HepG2 (cell line): Measurements from ENCODE around the gene ZFR. TPM values are rescaled to one million over a fixed set of nuclear protein-coding genes. Genes with fewer than 3 reads are reported as not detected.
"Not testable (repeated sequence)": the region's sequence is repeated elsewhere in the genome, so short reads cannot be mapped to it uniquely, and the experiment has no call there.

Experiments used
- ATAC-seq: fragments of 200-7000 bp; cut with Tn5 transposase; 3 replicates; pipeline ENCODE4 v1.9.1; 2020; ENCODE audit warnings: mild to moderate bottlenecking, moderate library complexity
- BruUV-seq: library from RNA; stranded (reverse); fragments of 400-500 nt; replicated peaks from 2 replicates; lab custom pipeline; 2021; lab: Mats Ljungman, UMichigan
- CTCF ChIA-PET: fragments of 300-600 bp; formaldehyde crosslinking; extraction: SDS; loops from one replicate; lab custom pipeline; 2021; ENCODE audit warnings: low total read pairs, inconsistent platforms, low intra/inter-chr PET ratio; lab: Yijun Ruan, JAX
- POLR2A ChIA-PET: fragments of 350-600 bp; sonication (Branson Sonifier 250); formaldehyde crosslinking; loops from one replicate; lab custom pipeline; 2020; ENCODE audit warnings: antibody characterized with exemption, inconsistent platforms; lab: Yijun Ruan, JAX
- DNase-seq: peaks from one replicate; pipeline ENCODE4 v3.0.0-alpha.2; 2015; ENCODE audit warnings: low spot score
- FAIRE-seq: peaks from 3 replicates; lab custom pipeline; 2011; peaks lifted over from hg19 to GRCh38; lab: Jason Lieb, UNC
- H2AFZ ChIP-seq: one replicate; pipeline ENCODE4 v1.6.1; 2011; ENCODE audit warnings: low read length, inconsistent platforms
- H3K27ac ChIP-seq: fragments of 300-600 bp; 3 replicates; pipeline ENCODE4 v1.8.0; 2011; ENCODE audit warnings: mixed run types, mild to moderate bottlenecking, mixed read lengths, low read length, inconsistent platforms; ENCODE audit not compliant: insufficient read depth; ENCODE audit errors: extremely low read length
- H3K27me3 ChIP-seq, 2 experiments: fragments of 200-600 bp in 1 of 2; 2 replicates in 1 of 2; 3 replicates in 1 of 2; pipeline versions ENCODE4 v1.6.0 to v1.8.0; 2011; ENCODE audit warnings: low read length in 2 of 2, mild to moderate bottlenecking in 2 of 2, moderate library complexity in 2 of 2, inconsistent platforms in 1 of 2; ENCODE audit not compliant: insufficient read depth in 2 of 2, control insufficient read depth in 1 of 2
- H3K36me3 ChIP-seq, 2 experiments: fragments of 200-600 bp in 1 of 2; replicated peaks in 1 of 2; 2 replicates in 1 of 2; 3 replicates in 1 of 2; pipeline versions ENCODE4 v1.5.1 to v1.8.0; 2011; ENCODE audit warnings: low read length in 2 of 2, inconsistent platforms in 1 of 2; ENCODE audit not compliant: insufficient read depth in 2 of 2, control insufficient read depth in 1 of 2
- H3K4me1 ChIP-seq: 2 replicates; pipeline ENCODE4 v1.5.1; 2012; ENCODE audit warnings: low read length, inconsistent platforms; ENCODE audit not compliant: insufficient read depth
- H3K4me2 ChIP-seq: 2 replicates; pipeline ENCODE4 v1.6.0; 2011; ENCODE audit warnings: low read depth, low read length, inconsistent platforms
- H3K4me3 ChIP-seq, 3 experiments: fragments of 200-600 bp in 1 of 3; sonication (generic), shearing (Covaris generic) in 1 of 3; replicated peaks in 1 of 3; 2 replicates each; pipeline ENCODE4 v1.5.1; 2011 to 2016; ENCODE audit warnings: low read length in 3 of 3, inconsistent platforms in 2 of 3, low read depth in 2 of 3, mild to moderate bottlenecking in 2 of 3, control low read depth in 1 of 3, mixed read lengths in 1 of 3; ENCODE audit not compliant: insufficient read depth in 1 of 3
- H3K79me2 ChIP-seq: one replicate; pipeline ENCODE4 v1.6.1; 2011; ENCODE audit warnings: low read length, inconsistent platforms; ENCODE audit not compliant: insufficient read depth
- H3K9ac ChIP-seq: 2 replicates; pipeline ENCODE4 v1.6.0; 2011; ENCODE audit warnings: mild to moderate bottlenecking, low read depth, low read length, inconsistent platforms; ENCODE audit not compliant: insufficient read depth
- H3K9me3 ChIP-seq: 2 replicates; pipeline ENCODE4 v1.5.1; 2012; ENCODE audit warnings: mild to moderate bottlenecking, low read length
- H4K20me1 ChIP-seq: 2 replicates; pipeline ENCODE4 v1.6.0; 2011; ENCODE audit warnings: inconsistent platforms, mild to moderate bottlenecking, low read length, moderate library complexity; ENCODE audit not compliant: insufficient read depth
- AGO2 ChIP-seq: fragments of 200-400 bp; formaldehyde crosslinking; optimal IDR thresholded peaks from 2 replicates; pipeline ENCODE3; 2017; ENCODE audit warnings: mild to moderate bottlenecking, low read depth, low read length, moderate library complexity
- KMT2B ChIP-seq: IDR thresholded peaks from 2 replicates; pipeline ENCODE4 v1.6.1; 2016; ENCODE audit warnings: missing genetic modification reagents, missing compliant biosample characterization
- ZNF121 ChIP-seq: sonication (generic); formaldehyde crosslinking; IDR thresholded peaks from 2 replicates; pipeline ENCODE4 v1.5.0; 2020; ENCODE audit warnings: mild to moderate bottlenecking, missing genetic modification reagents
- WGBS: methylation state at CpG from one replicate; pipeline ENCODE4 v1.1.6; 2017; ENCODE audit warnings: low lambda C conversion rate; 5-methylcytosine and 5-hydroxymethylcytosine counted together
- in situ Hi-C: cut with HindIII; loops from 2 replicates; pipeline ENCODE4 v1.10.0; 2017; ENCODE audit warnings: low pct_unique_long_range_greater_than_20kb; ENCODE audit not compliant: extremely low pct_ligation_motif_present
- intact Hi-C: fragments of 100-400 bp; cut with micrococcal nuclease; formaldehyde crosslinking; loops from one replicate; pipeline ENCODE4 v1.10.0; 2022; ENCODE audit not compliant: unreplicated experiment
- polyA plus RNA-seq, 8 experiments: library from polyadenylated mRNA; depleted of rRNA in 3 of 8; stranded (reverse) in 7 of 8; unstranded in 1 of 8; fragments of >200 nt; fragmentation: Illumina TruSeq in 4 of 8; extraction: Trizol in 4 of 8; gene quantifications; 2 replicates each; pipeline versions ENCODE4 v1.2.1 to v1.2.3, GENCODE V29; 2011 to 2016; ENCODE audit warnings: low read depth in 4 of 8, missing spikeins in 1 of 8, mixed read lengths in 1 of 8; ENCODE audit not compliant: insufficient read depth in 1 of 8
- total RNA-seq, 5 experiments: library from RNA; depleted of rRNA; stranded (reverse); fragments of >200 nt; fragmentation: Illumina TruSeq; extraction: Trizol; gene quantifications; 2 replicates each; pipeline ENCODE4 v1.2.3, GENCODE V29; 2016; ENCODE audit warnings: low read depth in 1 of 5

The ZFR gene
- total and polyA plus RNA-seq, 2 of the 13 experiments (the other 11 are each of a cell fraction or from before 2014, with no cell fraction given), result 89.0 to 92.8 TPM

- WGBS, result 81% methylated on average over 6 of the region's 6 CpGs
- DNase-seq, H2AFZ ChIP-seq, BruUV-seq, H3K9ac ChIP-seq, H3K4me2 ChIP-seq, H3K79me2 ChIP-seq, H3K4me3 ChIP-seq, intact Hi-C loops, H3K27ac ChIP-seq, H3K9me3 ChIP-seq, ATAC-seq, FAIRE-seq, H4K20me1 ChIP-seq, CTCF ChIA-PET, H3K27me3 ChIP-seq, in situ Hi-C loops: not testable (repeated sequence)
- peak; percentile 22 for TF ChIP-seq AGO2
- POLR2A ChIA-PET, result interaction anchor here (1.1 kb wide), 1 partner anchor 36 kb away, joined by 3 read pairs; no protein-coding TSS in a partner anchor
- peaks cover 10 to 47% of the 10 kb centered on the region in 2 experiments for H3K36me3 ChIP-seq
- peaks cover 40% of the 10 kb centered on the region for H3K4me1 ChIP-seq
Measured at GRCh38 chr5:32367271-32367670, 77.3 kb downstream of the ZFR start.

DNA sequence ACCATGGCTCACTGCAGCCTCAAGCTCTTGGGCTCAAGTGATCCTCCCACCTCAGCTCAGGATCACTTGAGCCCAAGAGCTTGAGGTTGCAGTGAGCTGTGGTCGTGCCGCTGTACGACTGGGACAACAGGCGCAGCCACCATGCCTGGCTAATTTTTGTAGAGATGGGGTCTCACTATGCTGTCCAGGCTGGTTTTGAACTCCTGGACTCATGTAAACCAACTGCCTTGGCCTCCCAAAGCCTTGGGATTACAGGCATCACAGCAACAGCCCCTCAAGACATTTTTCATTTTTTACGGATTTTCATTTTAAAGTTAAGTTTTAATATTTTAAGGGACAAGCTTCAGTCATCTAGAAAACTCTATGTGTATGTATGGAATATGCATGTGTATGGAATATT, 78.9 kb downstream of the ZFR start:
- no peaks in the 10 kb centered on the region for H4K20me1 ChIP-seq
- POLR2A ChIA-PET, result no interaction called here
- H3K4me2 ChIP-seq, result no peak overlapping the region
- H3K9ac ChIP-seq, result no peak overlapping the region
- ATAC-seq (no peak), DNase-seq (no peak), FAIRE-seq (no peak)
- peaks cover 8 to 46% of the 10 kb centered on the region in 2 experiments for H3K36me3 ChIP-seq
- H3K4me3 ChIP-seq, result no peak overlapping the region
- WGBS, result 100% methylated on average over 1 of the region's 5 CpGs
- in situ Hi-C loops (no loop called here), intact Hi-C loops (no loop called here)
- no peak overlapping the region for H3K27ac ChIP-seq
- no peaks in the 10 kb centered on the region for H3K27me3 ChIP-seq
- H2AFZ ChIP-seq, result no peak overlapping the region
- peak; percentile 52; the same call in 1 of the 2 replicates for TF ChIP-seq ZNF121 (CRISPR knock-in tag)
- TF ChIP-seq KMT2B (CRISPR knock-in tag), result no peak
- peaks cover 29% of the 10 kb centered on the region for H3K4me1 ChIP-seq
- CTCF ChIA-PET, result no interaction called here
- no peaks in the 10 kb centered on the region for H3K9me3 ChIP-seq
- no peaks in the 10 kb centered on the region for H3K79me2 ChIP-seq
- no TSS peak for BruUV-seq
